Measurements from ENCODE around the gene P3H3. TPM values are rescaled to one million over a fixed set of nuclear protein-coding genes. Genes with fewer than 3 reads are reported as not detected.

Gene P3H3
- total RNA-seq, 3 donors from 2014 or later = 7.5 to 29.5 (median 10.1) TPM

- H3K27me3 ChIP-seq = no peaks in the 10 kb centered on the region
- no peak overlapping the region for H3K27ac ChIP-seq
- H3K4me1 ChIP-seq = no peaks in the 10 kb centered on the region
- no peaks in the 10 kb centered on the region for H3K36me3 ChIP-seq
- no peak overlapping the region for H3K4me3 ChIP-seq
- intact Hi-C loops (cut with DNase I; ENCODE audit: low total_unique reads) = no loop called here
- TF ChIP-seq POLR2A (IDR thresholded peaks at IDR 0.05) = no peak
- no peak for TF ChIP-seq POLR2AphosphoS5 (IDR thresholded peaks at IDR 0.05)
- no peak for TF ChIP-seq CTCF (IDR thresholded peaks at IDR 0.05)
- no peak for DNase-seq (ENCODE audit: low spot score in 2 of 2)
- no peaks in the 10 kb centered on the region for H3K9me3 ChIP-seq
These were observed 21.0 kb upstream of the P3H3 start for GRCh38 chr12:6807170-6807569.

GRCh38 chr12:6809056-6809455 is 19.2 kb upstream of the P3H3 start:
- TF ChIP-seq POLR2AphosphoS5 (IDR thresholded peaks at IDR 0.05) (no peak), POLR2A (IDR thresholded peaks at IDR 0.05) (no peak), CTCF (IDR thresholded peaks at IDR 0.05) (no peak)
- Histone ChIP-seq H3K36me3 (no peaks in the 10 kb centered on the region), H3K27ac (no peak overlapping the region), H3K9me3 (no peaks in the 10 kb centered on the region), H3K27me3 (no peaks in the 10 kb centered on the region), H3K4me1 (no peaks in the 10 kb centered on the region), H3K4me3 (no peak overlapping the region)
- DNase-seq (ENCODE audit: low spot score in 2 of 2) = no peak
- intact Hi-C loops (cut with DNase I; ENCODE audit: low total_unique reads) = no loop called here

- H3K27ac ChIP-seq = no peak overlapping the region
- H3K36me3 ChIP-seq = no peaks in the 10 kb centered on the region
- TF ChIP-seq POLR2A (IDR thresholded peaks at IDR 0.05) (no peak), CTCF (IDR thresholded peaks at IDR 0.05) (no peak)
- no peaks in the 10 kb centered on the region for H3K27me3 ChIP-seq
- no peak for DNase-seq (ENCODE audit: low spot score in 2 of 2)
- H3K4me3 ChIP-seq = no peak overlapping the region
- no peaks in the 10 kb centered on the region for H3K4me1 ChIP-seq
- intact Hi-C loops (cut with DNase I; ENCODE audit: low total_unique reads) = no loop called here
- no peaks in the 10 kb centered on the region for H3K9me3 ChIP-seq
These were observed 17.4 kb upstream of the P3H3 start for GRCh38 chr12:6810758-6811157.

- DNase-seq (ENCODE audit: low spot score in 2 of 2) = no peak
- H3K36me3 ChIP-seq = no peaks in the 10 kb centered on the region
- TF ChIP-seq CTCF (IDR thresholded peaks at IDR 0.05) (no peak), POLR2A (IDR thresholded peaks at IDR 0.05) (no peak), POLR2AphosphoS5 (IDR thresholded peaks at IDR 0.05) (no peak)
- H3K4me3 ChIP-seq = no peak overlapping the region
- no peak overlapping the region for H3K27ac ChIP-seq
- no peaks in the 10 kb centered on the region for H3K4me1 ChIP-seq
- H3K27me3 ChIP-seq = no peaks in the 10 kb centered on the region
- no peaks in the 10 kb centered on the region for H3K9me3 ChIP-seq
- intact Hi-C loops (cut with DNase I; ENCODE audit: low total_unique reads) = no loop called here
These were observed 14.8 kb upstream of the P3H3 start for GRCh38 chr12:6813363-6813762.

GRCh38 chr12:6816598-6816997 is 11.6 kb upstream of the P3H3 start:
- Histone ChIP-seq H3K4me3 (no peak overlapping the region), H3K27ac (no peak overlapping the region), H3K4me1 (no peaks in the 10 kb centered on the region), H3K36me3 (no peaks in the 10 kb centered on the region), H3K27me3 (no peaks in the 10 kb centered on the region), H3K9me3 (no peaks in the 10 kb centered on the region)
- intact Hi-C loops (cut with DNase I; ENCODE audit: low total_unique reads) = no loop called here
- no peak for DNase-seq (ENCODE audit: low spot score in 2 of 2)
- TF ChIP-seq POLR2AphosphoS5 (IDR thresholded peaks at IDR 0.05) (no peak), POLR2A (IDR thresholded peaks at IDR 0.05) (no peak), CTCF (IDR thresholded peaks at IDR 0.05) (no peak)

Data from breast epithelium (tissue), 4 donors.